IMR-90 (cell line): Measurements from ENCODE around the gene RAPH1.

Experiments
- BHLHE40 ChIP-seq: fragments of 150-350 bp; IDR thresholded peaks from 2 replicates; pipeline ENCODE4 v1.6.1; 2016; ENCODE audit warnings: mild to moderate bottlenecking, low read depth, low read length
- CEBPB ChIP-seq: IDR thresholded peaks from 2 replicates; pipeline ENCODE4 v1.6.1; 2012; ENCODE audit warnings: low read depth, low read length, improper control_type of control experiment
- CHD1 ChIP-seq: IDR thresholded peaks from 2 replicates; pipeline ENCODE4 v1.6.1; 2012; ENCODE audit warnings: low read depth, low read length, improper control_type of control experiment
- CTCF ChIP-seq: conservative IDR thresholded peaks from 2 replicates; pipeline ENCODE4 v1.5.1; 2012; ENCODE audit warnings: mild to moderate bottlenecking, low read depth, low read length, improper control_type of control experiment
- ELK1 ChIP-seq: fragments of 150-350 bp; IDR thresholded peaks from 2 replicates; pipeline ENCODE4 v1.6.1; 2016; ENCODE audit warnings: low read depth, mild to moderate bottlenecking, low read length, moderate library complexity, borderline replicate concordance
- MAFK ChIP-seq: IDR thresholded peaks from 2 replicates; pipeline ENCODE4 v1.6.1; 2012; ENCODE audit warnings: low read depth, low read length, improper control_type of control experiment
- MAZ ChIP-seq: IDR thresholded peaks from 2 replicates; pipeline ENCODE4 v1.6.1; 2012; ENCODE audit warnings: low read depth, mild to moderate bottlenecking, low read length, improper control_type of control experiment, moderate library complexity, borderline replicate concordance
- NFE2L2 ChIP-seq: fragments of 150-350 bp; IDR thresholded peaks from 2 replicates; pipeline ENCODE4 v1.6.1; 2016; ENCODE audit warnings: low read depth, mild to moderate bottlenecking, low read length
- POLR2A ChIP-seq: IDR thresholded peaks from 2 replicates; pipeline ENCODE4 v1.6.1; 2012; ENCODE audit warnings: mild to moderate bottlenecking, low read depth, low read length
- RFX5 ChIP-seq: IDR thresholded peaks from 2 replicates; pipeline ENCODE4 v1.8.0; 2012; ENCODE audit warnings: low read depth, mild to moderate bottlenecking, low read length, moderate library complexity
- USF2 ChIP-seq: fragments of 150-350 bp; IDR thresholded peaks from 2 replicates; pipeline ENCODE4 v1.6.1; 2017; ENCODE audit warnings: mild to moderate bottlenecking, antibody characterized with exemption, low read length, low read depth

- TF ChIP-seq POLR2A, result no peak
- no peak for TF ChIP-seq CTCF
- TF ChIP-seq NFE2L2, result no peak
- no peak for TF ChIP-seq CHD1
- TF ChIP-seq MAFK, result no peak
- TF ChIP-seq ELK1, result no peak
- TF ChIP-seq CEBPB, result no peak
- TF ChIP-seq MAZ, result no peak
- no peak for TF ChIP-seq USF2
- no peak for TF ChIP-seq RFX5
- TF ChIP-seq BHLHE40, result no peak
Measured at GRCh38 chr2:203574824-203575223, 39.7 kb upstream of the RAPH1 start.
